H9 (cell line): ENCODE results near the gene EVPL. TPM values are rescaled to one million over a fixed set of nuclear protein-coding genes. Genes with fewer than 3 reads are reported as not detected.

ENCODE experiments used
- DNase-seq: peaks from one replicate; pipeline ENCODE4 v3.0.0-alpha.2; 2017
- H2AFZ ChIP-seq: one replicate; pipeline ENCODE4 v1.6.1; 2013; ENCODE audit warnings: mild to moderate bottlenecking, low read length, control low read depth, moderate library complexity
- H2AK5ac ChIP-seq: 2 replicates; pipeline ENCODE4 v1.6.1; 2013; ENCODE audit warnings: low read length, control low read depth, mixed read lengths; ENCODE audit not compliant: insufficient read length
- H2BK120ac ChIP-seq: one replicate; pipeline ENCODE4 v1.6.1; 2013; ENCODE audit warnings: low read depth, mild to moderate bottlenecking, low read length, control low read depth, inconsistent platforms; ENCODE audit not compliant: poor library complexity, severe bottlenecking
- H2BK12ac ChIP-seq: 2 replicates; pipeline ENCODE4 v1.6.1; 2013; ENCODE audit warnings: low read length, control low read depth, mixed read lengths, low read depth; ENCODE audit not compliant: insufficient read length
- H2BK15ac ChIP-seq: 2 replicates; pipeline ENCODE4 v1.6.1; 2013; ENCODE audit warnings: low read depth, low read length, control low read depth
- H2BK20ac ChIP-seq: one replicate; pipeline ENCODE4 v1.6.1; 2013; ENCODE audit warnings: low read depth, mild to moderate bottlenecking, low read length, control low read depth, inconsistent platforms; ENCODE audit not compliant: poor library complexity, severe bottlenecking
- H2BK5ac ChIP-seq: 2 replicates; pipeline ENCODE4 v1.6.1; 2013; ENCODE audit warnings: low read length, control low read depth, mixed read lengths; ENCODE audit not compliant: insufficient read length
- H3K14ac ChIP-seq: 2 replicates; pipeline ENCODE4 v1.6.1; 2013; ENCODE audit warnings: low read length, control low read depth; ENCODE audit not compliant: insufficient read depth
- H3K18ac ChIP-seq: 2 replicates; pipeline ENCODE4 v1.6.1; 2013; ENCODE audit warnings: low read depth, mild to moderate bottlenecking, mixed read lengths, low read length, control low read depth; ENCODE audit not compliant: insufficient read length
- H3K23ac ChIP-seq: 2 replicates; pipeline ENCODE4 v1.6.1; 2013; ENCODE audit warnings: low read length, control low read depth, mixed read lengths, low read depth; ENCODE audit not compliant: insufficient read length
- H3K23me2 ChIP-seq: 2 replicates; pipeline ENCODE4 v1.6.1; 2013; ENCODE audit warnings: low read depth, mild to moderate bottlenecking, mixed read lengths, low read length, control low read depth; ENCODE audit not compliant: insufficient read length, poor library complexity, severe bottlenecking
- H3K27ac ChIP-seq: 2 replicates; pipeline ENCODE4 v1.5.1; 2013; ENCODE audit warnings: low read length, control low read depth, mixed read lengths, low read depth; ENCODE audit not compliant: insufficient read length
- H3K27me3 ChIP-seq: 2 replicates; pipeline ENCODE4 v1.6.1; 2013; ENCODE audit warnings: low read length, control low read depth, inconsistent platforms; ENCODE audit not compliant: insufficient read depth
- H3K4ac ChIP-seq: 2 replicates; pipeline ENCODE4 v1.6.1; 2013; ENCODE audit warnings: low read depth, mild to moderate bottlenecking, control low read depth, inconsistent platforms, low read length, moderate library complexity
- H3K4me1 ChIP-seq: 2 replicates; pipeline ENCODE4 v1.6.1; 2013; ENCODE audit warnings: low read length, control low read depth, inconsistent platforms; ENCODE audit not compliant: insufficient read depth
- H3K4me2 ChIP-seq: 2 replicates; pipeline ENCODE4 v1.6.1; 2013; ENCODE audit warnings: low read length, control low read depth, mixed read lengths; ENCODE audit not compliant: insufficient read length, insufficient read depth
- H3K56ac ChIP-seq: 2 replicates; pipeline ENCODE4 v1.6.1; 2013; ENCODE audit warnings: low read depth, mild to moderate bottlenecking, mixed read lengths, low read length, control low read depth; ENCODE audit not compliant: insufficient read length
- H3K79me1 ChIP-seq: 2 replicates; pipeline ENCODE4 v1.6.1; 2013; ENCODE audit warnings: low read depth, mild to moderate bottlenecking, moderate library complexity, low read length, control low read depth, inconsistent platforms; ENCODE audit not compliant: insufficient read depth, poor library complexity, severe bottlenecking
- H3K79me2 ChIP-seq: 2 replicates; pipeline ENCODE4 v1.6.1; 2013; ENCODE audit warnings: low read length, control low read depth, inconsistent platforms; ENCODE audit not compliant: insufficient read depth
- H3K9ac ChIP-seq: 2 replicates; pipeline ENCODE4 v1.6.1; 2013; ENCODE audit warnings: low read length, control low read depth, mixed read lengths; ENCODE audit not compliant: insufficient read length; ENCODE audit errors: extremely low read depth
- H3K9me3 ChIP-seq: one replicate; pipeline ENCODE4 v1.6.1; 2013; ENCODE audit warnings: low read depth, low read length, inconsistent platforms; ENCODE audit not compliant: control insufficient read depth
- H3T11ph ChIP-seq: one replicate; pipeline ENCODE4 v1.6.1; 2013; ENCODE audit warnings: mild to moderate bottlenecking, low read length, control low read depth, inconsistent platforms
- H4K20me1 ChIP-seq: one replicate; pipeline ENCODE4 v1.6.1; 2013; ENCODE audit not compliant: control insufficient read depth, insufficient read length, insufficient read depth
- H4K5ac ChIP-seq: 2 replicates; pipeline ENCODE4 v1.6.1; 2013; ENCODE audit warnings: low read depth, mild to moderate bottlenecking, mixed read lengths, low read length, control low read depth; ENCODE audit not compliant: insufficient read length
- H4K8ac ChIP-seq: replicated peaks from 2 replicates; pipeline ENCODE4 v1.6.1; 2013; ENCODE audit warnings: low read length, control low read depth, mixed read lengths, low read depth; ENCODE audit not compliant: insufficient read length
- H4K91ac ChIP-seq: 2 replicates; pipeline ENCODE4 v1.6.1; 2013; ENCODE audit warnings: low read depth, mild to moderate bottlenecking, moderate library complexity, mixed read lengths, low read length, control low read depth; ENCODE audit not compliant: insufficient read length
- H3K27ac Mint-ChIP-seq, 3 experiments: 2 replicates in 2 of 3; 3 replicates in 1 of 3; pipeline ENCODE4 v1.8.0; 2020 to 2021; ENCODE audit warnings: mixed read lengths in 3 of 3, mild to moderate bottlenecking in 1 of 3, moderate library complexity in 1 of 3
- H3K27me3 Mint-ChIP-seq: 2 replicates; pipeline ENCODE4 v1.8.0; 2021; ENCODE audit warnings: low read depth, mild to moderate bottlenecking, moderate library complexity, mixed read lengths
- H3K36me3 Mint-ChIP-seq, 3 experiments: 2 replicates in 2 of 3; 3 replicates in 1 of 3; pipeline ENCODE4 v1.8.0; 2020 to 2021; ENCODE audit warnings: low read depth in 3 of 3, mixed read lengths in 3 of 3; ENCODE audit not compliant: insufficient read depth in 1 of 3
- H3K4me1 Mint-ChIP-seq, 2 experiments: 2 replicates each; pipeline ENCODE4 v1.8.0; 2020; ENCODE audit warnings: mixed read lengths in 2 of 2
- H3K4me3 Mint-ChIP-seq, 2 experiments: 2 replicates in 1 of 2; 3 replicates in 1 of 2; pipeline ENCODE4 v1.8.0; 2020 to 2021; ENCODE audit warnings: mild to moderate bottlenecking in 2 of 2, mixed read lengths in 2 of 2, moderate library complexity in 1 of 2
- H3K9me3 Mint-ChIP-seq, 2 experiments: 2 replicates in 1 of 2; 3 replicates in 1 of 2; pipeline ENCODE4 v1.8.0; 2020; ENCODE audit warnings: mild to moderate bottlenecking in 2 of 2, mixed read lengths in 2 of 2, moderate library complexity in 1 of 2
- CTCF ChIP-seq: fragments of 200-600 bp; sonication (generic); conservative IDR thresholded peaks from 3 replicates; pipeline ENCODE4 v1.8.0; 2021; ENCODE audit warnings: antibody characterized with exemption, mild to moderate bottlenecking
- WGBS: extraction: QIAGEN DNeasy Blood & Tissue Kit; methylation state at CpG from one replicate; pipeline ENCODE4 v1.1.7; 2013; ENCODE audit warnings: missing lambda C conversion rate, low lambda C conversion rate, mixed read lengths; ENCODE audit not compliant: insufficient read length; ENCODE audit errors: extremely low coverage; 5-methylcytosine and 5-hydroxymethylcytosine counted together
- long read RNA-seq: library from polyadenylated mRNA; unstranded; transcript quantifications from one replicate; pipeline ENCODE4 v2.0.0, GENCODE V29; 2020
- total RNA-seq: library from RNA; stranded (reverse); gene quantifications from 2 replicates; pipeline ENCODE4 v1.2.1, GENCODE V29; 2021

Gene EVPL
- total RNA-seq = 0.48 and 0.53 TPM in 2 replicates
- long read RNA-seq, partial matches to known transcripts = 0 of 2 reads
- long read RNA-seq, other reads (novel, unspliced or antisense) = 2 of 2 reads

GRCh38 chr17:76027159-76027839 lies at the start of gene EVPL:
EVPL (minus strand) TSS chr17:76027306; CDS start chr17:76027198, 108 bp downstream.
- Histone ChIP-seq H3T11ph (no peak within 1 kb of the TSS), H3K9ac (no peak within 1 kb of the TSS), H2AFZ (no peak within 1 kb of the TSS), H3K79me1 (no peaks in the 10 kb centered on the region), H4K20me1 (no peaks in the 10 kb centered on the region), H2BK20ac (no peak within 1 kb of the TSS), H4K91ac (no peak within 1 kb of the TSS), H4K8ac (no peak within 1 kb of the TSS), H2AK5ac (no peak within 1 kb of the TSS), H3K23me2 (no peaks in the 10 kb centered on the region), H3K4me1 (peaks cover 2% of the 10 kb centered on the region; the same call in 1 of the 2 replicates), H2BK12ac (no peak within 1 kb of the TSS), H3K27ac (no peak within 1 kb of the TSS), H3K4ac (no peak within 1 kb of the TSS), H3K9me3 (no peaks in the 10 kb centered on the region), H3K56ac (no peak within 1 kb of the TSS), H4K5ac (no peak within 1 kb of the TSS), H2BK5ac (no peak within 1 kb of the TSS), H3K18ac (no peak within 1 kb of the TSS), H2BK120ac (no peak within 1 kb of the TSS), H3K4me2 (no peak within 1 kb of the TSS), H3K14ac (peak within 1 kb of the TSS; percentile 78; the same call in 1 of the 2 replicates), H2BK15ac (no peak within 1 kb of the TSS), H3K27me3 (no peaks in the 10 kb centered on the region), H3K79me2 (no peaks in the 10 kb centered on the region), H3K23ac (no peak within 1 kb of the TSS)
- Mint-ChIP-seq H3K4me3 (no peak within 1 kb of the TSS; a peak in 1 of 5 replicates), H3K27me3 (peaks cover 5% of the 10 kb centered on the region; the same call in 1 of the 2 replicates), H3K27ac (no peak within 1 kb of the TSS; a peak in 1 of 7 replicates), H3K4me1 (peaks cover 10 to 18% of the 10 kb centered on the region in 2 experiments), H3K36me3 (no peaks in the 10 kb centered on the region), H3K9me3 (no peaks in the 10 kb centered on the region; a peak in 1 of 5 replicates)
- no peak for TF ChIP-seq CTCF
- DNase-seq = peak; percentile 58
- no CpG with 5 or more reads among the region's 24 CpGs for WGBS
